Right forelimb (tissue), 1 donor: ENCODE results near the gene FMN1.

Experiments
- DNase-seq: peaks from one replicate; pipeline ENCODE4 v3.0.0-alpha.2; 2018

FMN1 gene

GRCh38 chr15:32844118-32844711 is 350.3 kb downstream of the FMN1 start:
- no peak for DNase-seq

- DNase-seq: no peak
These were observed 351.2 kb downstream of the FMN1 start for GRCh38 chr15:32843219-32843815.

- no peak for DNase-seq
These were observed 352.4 kb downstream of the FMN1 start for GRCh38 chr15:32842081-32842480.

- no peak for DNase-seq
These were observed 353.8 kb downstream of the FMN1 start for GRCh38 chr15:32840507-32841245.

GRCh38 chr15:32838820-32839219 is 355.7 kb downstream of the FMN1 start:
- DNase-seq: no peak

GRCh38 chr15:32838338-32838737 is 356.2 kb downstream of the FMN1 start:
- DNase-seq: no peak

GRCh38 chr15:32837935-32838334 is 356.6 kb downstream of the FMN1 start:
- DNase-seq: no peak

- DNase-seq: no peak
These were observed 360.4 kb downstream of the FMN1 start for GRCh38 chr15:32834156-32834555.

- DNase-seq: no peak
These were observed 361.1 kb downstream of the FMN1 start for GRCh38 chr15:32833379-32833821.

- no peak for DNase-seq
These were observed 363.0 kb downstream of the FMN1 start for GRCh38 chr15:32831485-32831884.

- no peak for DNase-seq
These were observed 364.3 kb downstream of the FMN1 start for GRCh38 chr15:32830241-32830640.

- no peak for DNase-seq
These were observed 365.1 kb downstream of the FMN1 start for GRCh38 chr15:32829436-32829835.

GRCh38 chr15:32828507-32829186 is 365.9 kb downstream of the FMN1 start:
- no peak for DNase-seq

- DNase-seq: no peak
These were observed 367.8 kb downstream of the FMN1 start for GRCh38 chr15:32826685-32827084.

GRCh38 chr15:32825219-32825618 is 369.3 kb downstream of the FMN1 start:
- DNase-seq: no peak

GRCh38 chr15:32824777-32825176 is 369.7 kb downstream of the FMN1 start:
- DNase-seq: no peak

GRCh38 chr15:32823750-32824149 is 370.8 kb downstream of the FMN1 start:
- DNase-seq: no peak

- no peak for DNase-seq
These were observed 371.8 kb downstream of the FMN1 start for GRCh38 chr15:32822739-32823138.

- DNase-seq: no peak
These were observed 375.1 kb downstream of the FMN1 start for GRCh38 chr15:32819448-32819847.

- DNase-seq: no peak
These were observed 375.6 kb downstream of the FMN1 start for GRCh38 chr15:32818758-32819447.

GRCh38 chr15:32817577-32817976 is 376.9 kb downstream of the FMN1 start:
- DNase-seq: no peak

- no peak for DNase-seq
These were observed 387.2 kb downstream of the FMN1 start for GRCh38 chr15:32807331-32807730.

GRCh38 chr15:32803631-32804030 is 390.9 kb downstream of the FMN1 start:
- no peak for DNase-seq
